Neural progenitor cell (in vitro differentiated cells): ENCODE data around the gene SLC44A5.

Source experiments
- EZH2 ChIP-seq: fragments of 200-600 bp; sonication (generic); IDR thresholded peaks from 2 replicates; pipeline ENCODE4 v1.6.1; 2017; ENCODE audit warnings: antibody characterized with exemption, mild to moderate bottlenecking, moderate library complexity
- EZH2phosphoT487 ChIP-seq: fragments of 200-600 bp; sonication (generic); IDR thresholded peaks from 2 replicates; pipeline ENCODE4 v1.6.1; 2017; ENCODE audit warnings: antibody characterized with exemption
- TF ChIP-seq, protein P1 (sequence below): fragments of 200-600 bp; sonication (generic); IDR thresholded peaks from 2 replicates; pipeline ENCODE4 v1.5.1; 2017; ENCODE audit warnings: antibody characterized with exemption, mild to moderate bottlenecking

GRCh38 chr1:75471252-75471651, 139.7 kb downstream of the SLC44A5 start:
- TF ChIP-seq, protein P1, sequence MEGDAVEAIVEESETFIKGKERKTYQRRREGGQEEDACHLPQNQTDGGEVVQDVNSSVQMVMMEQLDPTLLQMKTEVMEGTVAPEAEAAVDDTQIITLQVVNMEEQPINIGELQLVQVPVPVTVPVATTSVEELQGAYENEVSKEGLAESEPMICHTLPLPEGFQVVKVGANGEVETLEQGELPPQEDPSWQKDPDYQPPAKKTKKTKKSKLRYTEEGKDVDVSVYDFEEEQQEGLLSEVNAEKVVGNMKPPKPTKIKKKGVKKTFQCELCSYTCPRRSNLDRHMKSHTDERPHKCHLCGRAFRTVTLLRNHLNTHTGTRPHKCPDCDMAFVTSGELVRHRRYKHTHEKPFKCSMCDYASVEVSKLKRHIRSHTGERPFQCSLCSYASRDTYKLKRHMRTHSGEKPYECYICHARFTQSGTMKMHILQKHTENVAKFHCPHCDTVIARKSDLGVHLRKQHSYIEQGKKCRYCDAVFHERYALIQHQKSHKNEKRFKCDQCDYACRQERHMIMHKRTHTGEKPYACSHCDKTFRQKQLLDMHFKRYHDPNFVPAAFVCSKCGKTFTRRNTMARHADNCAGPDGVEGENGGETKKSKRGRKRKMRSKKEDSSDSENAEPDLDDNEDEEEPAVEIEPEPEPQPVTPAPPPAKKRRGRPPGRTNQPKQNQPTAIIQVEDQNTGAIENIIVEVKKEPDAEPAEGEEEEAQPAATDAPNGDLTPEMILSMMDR: no peak
- TF ChIP-seq EZH2phosphoT487 (no peak), EZH2 (no peak)
